AG08395 (cell line): ENCODE data around the gene NOBOX.
"Not testable (repeated sequence)": the region's sequence is repeated elsewhere in the genome, so short reads cannot be mapped to it uniquely, and the experiment has no call there.

Experiments used
- DNase-seq: peaks from one replicate; pipeline ENCODE4 v3.0.0; 2012; ENCODE audit warnings: mixed read lengths, low spot score

The NOBOX gene

DNA sequence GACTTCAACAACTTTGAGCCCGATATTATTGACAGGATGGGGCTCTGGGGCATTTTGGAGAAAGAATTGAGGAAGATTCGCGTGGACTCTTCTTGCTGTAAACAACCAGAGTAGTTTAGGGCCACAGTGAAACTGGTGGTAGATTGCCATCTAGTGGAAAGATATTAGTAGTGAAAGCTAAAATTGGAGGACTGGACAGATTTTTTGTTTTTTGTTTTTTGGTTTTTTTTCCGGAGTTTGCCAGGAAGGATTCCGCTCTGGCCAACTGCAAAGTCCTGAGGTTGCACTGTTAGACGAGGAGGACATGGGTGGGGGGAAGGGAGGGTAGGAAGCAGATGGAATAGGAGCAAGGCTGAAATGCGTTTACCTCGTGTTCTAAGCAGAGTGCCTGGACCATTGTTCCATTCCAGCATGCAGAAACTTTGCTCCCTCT lies 11.7 kb downstream of the NOBOX start:
- DNase-seq = peak; percentile 77

DNA sequence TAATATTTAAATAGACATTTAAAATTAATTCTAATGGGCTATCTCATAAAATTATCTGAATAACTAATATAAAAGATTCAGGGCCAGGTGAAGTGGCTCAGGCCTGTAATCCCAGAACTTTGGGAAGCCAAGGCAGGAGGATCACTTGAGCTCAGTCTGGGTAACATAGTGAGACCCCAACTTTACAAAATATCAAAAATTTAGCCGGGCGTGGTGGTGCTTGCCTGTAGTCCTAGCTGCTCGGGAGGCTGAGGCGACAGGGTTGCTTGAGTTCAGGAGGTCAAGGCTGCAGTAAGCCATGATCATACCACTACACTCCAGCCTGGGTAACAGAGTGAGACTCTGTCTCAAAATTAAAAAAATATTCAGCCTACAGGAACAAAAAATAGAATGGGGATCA lies 12.5 kb downstream of the NOBOX start:
- no peak for DNase-seq

DNA sequence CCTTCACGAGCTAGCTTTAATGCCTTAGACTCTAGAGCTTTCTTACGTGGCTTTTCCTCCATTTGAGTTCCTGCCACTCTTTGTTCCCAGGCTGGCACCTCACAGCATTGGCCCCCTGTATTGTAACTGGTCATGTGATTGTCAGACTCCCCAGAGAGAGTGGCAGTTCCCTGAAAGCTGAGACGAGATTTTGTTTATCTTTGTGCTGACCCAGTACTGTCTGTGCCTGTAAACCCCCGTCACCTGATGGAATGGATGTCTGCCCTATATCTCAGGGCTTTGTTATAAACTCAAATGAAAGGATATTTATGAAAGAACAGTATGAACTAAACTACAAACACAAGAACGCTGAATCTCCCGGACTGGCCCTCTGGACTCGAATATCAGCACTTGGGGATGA lies 13.0 kb downstream of the NOBOX start:
- DNase-seq = no peak

DNA sequence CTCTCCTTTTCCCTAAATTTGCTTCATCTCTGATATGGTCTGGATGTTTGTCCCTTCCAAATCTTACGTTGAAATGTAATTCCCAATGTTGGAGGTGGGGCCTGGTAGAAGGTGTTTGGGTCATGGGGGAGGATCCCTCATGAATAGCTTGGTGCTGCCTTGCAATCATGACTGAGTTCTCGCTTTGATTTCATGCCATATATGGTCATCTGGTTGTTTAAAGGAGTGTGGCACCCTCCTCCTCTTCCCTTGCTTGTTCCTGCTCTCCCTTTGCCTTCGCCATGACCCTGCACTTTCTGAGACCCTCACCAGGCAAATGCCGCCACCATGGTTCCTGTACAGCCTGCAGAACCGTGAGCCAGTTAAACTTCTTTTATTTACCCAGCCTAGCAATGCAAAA lies 14.5 kb downstream of the NOBOX start:
- DNase-seq = no peak

DNA sequence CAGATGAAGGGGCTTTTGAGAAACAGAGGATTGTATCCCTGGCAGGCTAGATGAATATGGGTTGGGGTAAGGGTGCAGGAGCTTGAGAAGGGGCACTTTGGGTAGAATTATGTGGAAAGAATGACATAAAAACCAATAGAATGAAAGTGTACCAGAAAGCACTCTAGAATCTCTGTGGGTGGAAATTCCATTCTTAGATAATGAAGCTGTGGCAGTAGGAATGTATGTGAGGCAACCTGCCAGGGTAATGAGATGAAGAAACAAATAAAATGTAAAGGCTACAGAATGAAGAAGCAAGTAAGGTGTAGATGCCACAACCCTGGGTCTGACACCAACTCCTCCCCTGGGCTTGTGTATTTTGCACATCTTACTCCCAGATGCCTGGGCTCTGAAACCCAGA lies 16.8 kb downstream of the NOBOX start:
- DNase-seq = peak; percentile 40

DNA sequence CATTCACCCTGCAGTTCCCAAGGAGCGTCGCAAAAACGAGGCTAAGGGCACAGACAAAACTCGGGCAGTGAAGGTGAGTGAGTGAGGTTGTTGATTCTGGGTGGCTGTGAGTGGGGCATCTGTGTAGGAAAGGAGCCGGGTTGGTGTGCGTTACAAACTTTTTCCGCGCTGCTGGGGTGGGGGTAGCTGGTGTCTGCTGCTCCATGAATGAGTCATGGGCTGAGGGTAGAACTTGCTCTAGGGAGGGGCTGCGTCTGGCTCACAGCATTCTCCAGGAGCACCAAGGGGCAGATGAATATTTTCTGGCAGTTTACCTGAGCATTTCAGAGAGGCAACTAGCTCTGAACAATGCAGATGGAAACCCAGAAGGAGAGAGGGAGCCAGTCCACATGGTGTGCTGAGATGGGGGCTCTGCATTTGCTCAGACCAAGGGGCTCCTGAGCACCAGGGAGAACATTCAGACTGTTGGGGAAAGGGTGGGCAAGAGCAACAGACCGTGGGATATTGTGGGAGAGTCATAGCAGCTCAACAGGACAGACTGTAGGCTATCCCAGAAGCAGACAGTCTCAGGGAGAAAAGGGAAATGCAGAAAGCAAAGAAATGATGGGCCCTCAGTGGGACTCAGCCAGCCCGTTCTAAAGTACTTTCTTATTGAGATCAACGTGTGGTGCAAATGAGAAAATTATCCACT lies 18.8 kb downstream of the NOBOX start:
- DNase-seq = peak; percentile 37

DNA sequence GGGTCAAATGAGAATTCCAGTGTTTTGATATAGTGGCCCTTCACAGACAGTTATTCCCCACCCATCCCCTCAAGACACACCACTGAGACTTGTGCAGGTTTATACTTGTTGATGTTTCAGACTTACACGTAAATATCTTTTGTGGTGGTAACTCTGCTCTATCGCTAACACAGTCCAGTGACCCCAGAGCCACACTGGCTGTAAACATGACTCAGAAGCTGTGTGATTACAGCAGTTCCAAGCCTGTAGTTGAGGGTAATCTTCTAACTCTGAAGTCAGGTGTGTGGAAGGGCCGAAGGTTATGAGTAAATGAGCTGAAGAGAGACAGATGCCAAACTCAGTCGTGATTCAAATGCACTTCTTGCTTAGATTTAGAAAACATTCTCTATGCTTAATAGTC lies 19.4 kb downstream of the NOBOX start:
- no peak for DNase-seq

DNA sequence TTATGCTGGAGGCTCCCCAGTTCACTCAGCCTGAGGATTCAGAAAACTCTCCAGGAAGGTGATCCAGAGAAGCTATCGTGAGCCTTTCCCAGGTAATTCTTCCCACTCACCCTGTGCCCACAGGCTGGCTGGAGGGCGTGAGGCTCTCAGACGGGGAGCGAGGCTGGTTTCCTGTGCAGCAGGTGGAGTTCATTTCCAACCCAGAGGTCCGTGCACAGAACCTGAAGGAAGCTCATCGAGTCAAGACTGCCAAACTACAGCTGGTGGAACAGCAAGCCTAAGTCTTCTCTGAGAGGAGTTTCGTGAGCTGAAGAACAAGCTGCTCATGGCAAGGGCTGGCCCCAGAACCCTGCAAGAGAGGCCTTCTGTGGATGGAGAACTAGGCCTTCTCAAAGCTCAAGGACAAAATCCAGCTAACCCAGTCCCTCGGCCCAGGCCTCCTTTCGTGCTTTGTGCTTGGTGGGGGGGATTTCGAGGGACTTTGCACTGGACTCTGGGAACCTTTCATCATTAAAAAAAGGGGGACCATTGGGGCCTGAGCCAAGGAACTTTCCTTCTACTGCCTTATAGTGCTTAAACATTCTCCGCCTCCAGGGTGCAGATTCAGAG lies 23.6 kb downstream of the NOBOX start:
- no peak for DNase-seq

DNA sequence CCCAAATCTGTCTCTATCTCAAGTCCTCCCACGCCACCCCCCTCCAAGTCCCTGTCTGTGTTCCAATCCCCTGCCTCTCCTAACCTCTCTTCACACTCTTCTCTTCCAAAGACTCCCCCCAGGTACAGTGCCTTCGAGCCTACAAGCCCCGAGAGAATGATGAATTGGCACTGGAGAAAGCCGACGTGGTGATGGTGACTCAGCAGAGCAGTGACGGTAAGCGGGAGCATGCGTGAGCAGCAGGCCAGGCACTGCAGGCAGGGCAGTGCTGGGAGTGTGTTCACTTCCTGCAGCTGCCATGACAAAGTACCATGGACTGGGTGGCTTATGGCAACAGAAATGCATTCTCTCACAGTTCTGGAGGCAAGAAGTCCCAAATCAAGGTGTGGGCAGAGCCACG lies 24.8 kb downstream of the NOBOX start:
- no peak for DNase-seq

DNA sequence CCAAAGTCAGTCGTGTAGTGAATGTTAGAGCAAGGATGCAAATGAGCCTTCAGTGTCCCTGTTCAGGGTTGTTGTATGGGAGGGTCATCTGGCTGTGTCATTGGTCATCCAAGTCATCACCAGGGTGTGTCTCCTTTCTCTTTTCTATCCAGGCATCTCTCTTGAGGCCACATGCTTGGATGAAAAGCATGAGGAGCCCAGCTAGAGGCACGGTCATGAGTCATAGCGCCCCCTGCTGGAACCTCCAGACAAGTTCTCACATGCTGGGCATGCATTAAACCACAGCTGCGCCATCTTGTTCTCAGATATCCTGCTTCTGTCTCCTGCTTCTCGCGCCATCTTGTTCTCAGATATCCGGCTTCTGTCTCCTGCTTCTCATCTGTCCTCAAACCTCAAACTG lies 34.3 kb downstream of the NOBOX start:
- not testable (repeated sequence) for DNase-seq

DNA sequence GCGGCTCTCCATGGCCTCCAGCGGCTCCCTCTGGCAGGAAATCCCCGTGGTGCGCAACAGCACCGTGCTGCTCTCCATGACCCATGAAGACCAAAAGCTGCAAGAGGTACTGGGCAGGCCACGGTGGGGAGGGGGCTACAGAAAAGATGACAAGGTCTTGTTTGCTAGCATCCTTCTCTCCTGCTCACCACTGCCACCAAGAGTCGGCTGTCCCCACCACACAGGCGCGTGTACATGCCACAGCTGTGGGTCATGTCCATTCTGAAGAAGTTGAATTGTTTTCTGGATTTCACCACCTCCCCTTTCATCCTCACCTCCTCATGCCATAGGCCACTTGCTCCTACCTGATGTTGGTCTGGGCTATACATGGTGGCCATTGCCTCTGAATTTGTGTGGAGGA lies 36.2 kb downstream of the NOBOX start:
- DNase-seq = not testable (repeated sequence)

DNA sequence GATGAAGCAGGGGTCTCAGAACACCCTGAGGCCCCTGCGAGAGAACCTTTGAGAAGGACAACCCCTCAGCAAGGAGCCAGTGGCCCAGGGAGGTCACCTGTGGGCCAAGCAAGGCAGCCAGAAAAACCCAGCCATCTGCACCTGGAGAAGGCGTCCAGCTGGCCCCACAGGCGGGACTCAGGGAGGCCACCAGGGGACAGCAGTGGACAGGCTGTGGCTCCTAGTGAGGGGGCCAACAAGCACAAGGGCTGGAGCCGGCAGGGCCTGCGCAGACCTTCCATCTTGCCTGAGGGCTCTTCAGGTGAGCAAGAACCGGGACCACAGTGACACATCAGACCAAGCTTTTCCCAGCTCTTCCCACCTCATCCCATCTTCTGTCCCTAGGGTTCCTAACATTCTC lies 38.0 kb downstream of the NOBOX start:
- DNase-seq = not testable (repeated sequence)

DNA sequence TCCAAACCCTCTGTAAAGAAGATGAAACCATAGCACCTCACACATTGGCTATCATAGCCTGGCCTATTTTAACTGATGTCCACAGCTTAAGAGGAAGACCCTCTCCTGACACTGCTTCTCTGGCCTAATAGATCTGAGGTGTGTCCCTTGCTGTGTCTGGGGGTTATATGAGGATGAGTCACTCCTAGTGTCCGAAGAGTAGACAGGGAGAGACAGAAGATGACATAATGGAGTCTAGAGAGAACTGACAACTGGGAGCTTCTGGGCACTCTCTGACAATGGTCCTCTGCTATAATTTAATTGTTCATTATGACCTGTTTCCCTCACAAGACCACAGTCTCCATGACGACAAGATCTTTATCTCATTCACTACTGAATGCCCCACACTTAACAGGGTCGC lies 41.4 kb downstream of the NOBOX start:
- DNase-seq = not testable (repeated sequence)

DNA sequence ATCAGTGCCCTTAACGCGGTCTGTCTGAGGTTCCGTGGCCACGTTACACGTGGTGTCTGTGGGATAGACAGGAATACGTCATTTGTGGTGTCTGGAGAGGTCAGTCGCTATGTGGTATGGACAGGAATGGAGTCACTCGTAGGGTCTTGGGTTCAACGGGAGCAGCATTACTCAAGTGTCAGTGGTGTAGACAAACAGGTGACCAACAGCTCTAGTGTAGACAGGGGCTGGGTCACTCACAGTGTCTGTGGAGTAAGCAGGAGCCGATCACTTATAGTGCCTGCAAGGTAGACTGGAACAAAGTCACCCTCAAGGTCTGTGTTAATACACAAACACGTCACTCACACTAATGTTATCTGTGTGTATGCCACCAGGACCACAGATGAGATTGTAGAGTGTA lies 46.6 kb downstream of the NOBOX start:
- not testable (repeated sequence) for DNase-seq

DNA sequence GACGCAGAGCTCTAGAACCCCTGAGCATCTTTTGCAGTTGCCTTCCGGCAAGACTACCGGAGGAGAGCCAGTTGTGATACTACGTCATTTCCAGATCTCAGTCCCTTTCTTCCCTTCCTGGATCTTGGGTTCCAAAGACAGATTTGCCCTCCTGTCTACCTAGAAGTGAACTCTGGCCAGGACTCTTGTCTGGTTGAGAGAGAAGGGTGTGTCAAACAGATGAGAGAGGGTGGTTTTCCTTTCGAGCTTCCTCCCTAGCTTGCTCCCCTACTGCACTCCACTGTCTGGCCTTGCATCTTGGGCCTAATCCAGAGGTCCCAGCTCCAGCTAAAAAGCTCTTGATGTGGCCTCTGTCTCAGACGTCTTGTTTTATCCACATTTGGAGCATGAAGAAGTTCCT lies 47.3 kb downstream of the NOBOX start:
- DNase-seq = not testable (repeated sequence)

DNA sequence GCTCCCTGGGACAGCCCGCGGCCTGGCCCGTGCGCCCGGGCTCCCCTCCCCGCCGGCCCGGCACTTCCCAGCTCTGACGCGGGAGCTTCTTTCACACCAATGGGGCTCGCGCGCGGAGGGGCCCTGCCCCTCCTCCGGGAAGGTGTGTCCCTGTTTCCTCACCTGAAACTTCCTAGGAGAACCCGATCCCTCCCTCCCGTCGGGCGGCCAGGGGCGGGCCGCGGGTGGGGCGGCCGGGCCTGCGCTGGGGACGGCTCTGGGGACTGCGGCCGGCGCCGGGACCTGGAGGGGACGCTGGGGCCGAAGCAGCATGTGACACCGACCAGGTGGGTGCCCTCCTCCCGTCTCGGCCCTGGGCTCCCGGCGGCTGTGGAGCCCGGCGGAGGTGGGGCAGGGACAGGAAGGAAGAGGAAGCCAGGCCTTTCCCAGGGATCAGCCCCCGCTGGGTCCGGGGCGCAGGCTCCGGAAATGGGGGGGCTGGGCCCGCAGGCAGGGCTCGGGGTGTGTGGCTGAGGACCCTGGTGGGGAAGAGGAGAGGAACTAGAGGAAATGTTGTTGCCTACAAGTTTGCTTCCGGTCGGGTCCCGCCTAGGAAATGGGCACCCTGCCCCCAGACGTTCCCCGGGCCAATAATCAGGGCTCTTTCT lies 48.2 kb downstream of the NOBOX start, which contains the start of gene ARHGEF5:
ARHGEF5 (plus strand) TSS at position 227 of the 647 bp plus-strand sequence. CDS start 7,268 bp downstream, outside the sequence.
- not testable (repeated sequence) for DNase-seq

DNA sequence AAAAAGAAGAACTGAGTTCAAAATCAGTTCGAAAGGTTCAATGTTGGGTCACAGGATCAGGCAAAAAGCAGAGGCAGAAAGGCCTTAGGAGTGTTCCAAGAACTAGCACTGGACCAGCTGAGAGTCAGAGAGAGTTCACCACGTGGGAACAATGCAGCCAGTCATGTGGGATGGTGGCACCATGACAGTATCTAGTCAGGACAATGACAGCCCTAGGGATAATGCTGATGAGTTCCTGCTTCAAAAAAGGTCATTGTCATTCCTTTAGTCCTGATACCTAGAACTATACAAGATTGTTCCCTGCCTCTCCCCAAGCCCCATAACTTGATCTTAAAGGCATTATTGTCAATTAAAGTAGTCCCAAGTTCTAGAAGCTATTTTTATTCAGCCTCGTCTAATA lies 51.8 kb downstream of the NOBOX start:
- DNase-seq = not testable (repeated sequence)

DNA sequence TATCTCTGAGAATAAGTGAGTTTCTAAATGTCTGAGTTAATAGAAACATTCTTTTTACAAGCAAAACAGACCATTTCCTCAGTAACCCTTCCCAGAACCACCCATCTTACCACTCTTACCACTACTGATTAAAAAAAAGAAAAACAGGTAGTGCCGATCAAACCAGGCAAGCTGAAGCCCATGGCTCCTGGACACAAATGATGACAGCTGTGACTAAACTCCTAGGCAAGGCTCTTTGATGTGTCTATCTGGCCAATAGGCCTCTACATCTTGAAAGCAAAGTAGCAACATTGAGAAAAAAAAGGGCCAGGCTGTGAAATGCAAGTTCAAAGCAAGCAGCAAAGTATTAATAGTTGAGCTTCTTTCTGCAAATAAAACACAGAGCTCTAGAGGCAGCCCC lies 54.9 kb downstream of the NOBOX start:
- DNase-seq = not testable (repeated sequence)
